WI38 (cell line): ENCODE data around the gene POMGNT1.

Experiments
- H3K4me3 ChIP-seq: 2 replicates; pipeline ENCODE4 v1.5.1; 2011; ENCODE audit warnings: low read depth, mild to moderate bottlenecking, control low read depth, low read length
- CTCF ChIP-seq: IDR thresholded peaks from 2 replicates; pipeline ENCODE4 v1.5.1; 2012; ENCODE audit warnings: low read depth, mild to moderate bottlenecking, control low read depth, low read length

Gene POMGNT1

GRCh38 chr1:46169811-46170454, 28.3 kb downstream of the POMGNT1 start:
- no peak overlapping the region for H3K4me3 ChIP-seq
- no peak for TF ChIP-seq CTCF

GRCh38 chr1:46168477-46168876, 29.8 kb downstream of the POMGNT1 start:
- H3K4me3 ChIP-seq, result no peak overlapping the region
- TF ChIP-seq CTCF, result no peak

GRCh38 chr1:46166521-46167462, 31.4 kb downstream of the POMGNT1 start:
- TF ChIP-seq CTCF, result no peak

GRCh38 chr1:46160212-46160611, 38.0 kb downstream of the POMGNT1 start:
- no peak for TF ChIP-seq CTCF
- H3K4me3 ChIP-seq, result no peak overlapping the region

More at GRCh38 chr1:46166521-46167462, 31.4 kb downstream of the POMGNT1 start:
- H3K4me3 ChIP-seq, result peak overlapping the region; percentile 20; the same call in 1 of the 2 replicates

GRCh38 chr1:46159516-46159915, 38.7 kb downstream of the POMGNT1 start:
- no peak overlapping the region for H3K4me3 ChIP-seq
- no peak for TF ChIP-seq CTCF

- TF ChIP-seq CTCF, result no peak
- H3K4me3 ChIP-seq, result no peak overlapping the region
These were observed 39.6 kb downstream of the POMGNT1 start for GRCh38 chr1:46158312-46159281.
